ENCODE data around the gene OLFM4. TPM values are rescaled to one million over a fixed set of nuclear protein-coding genes. Genes with fewer than 3 reads are reported as not detected.

Gene OLFM4
- total RNA-seq, 1 experiment from 2014 or later = not detected

DNA sequence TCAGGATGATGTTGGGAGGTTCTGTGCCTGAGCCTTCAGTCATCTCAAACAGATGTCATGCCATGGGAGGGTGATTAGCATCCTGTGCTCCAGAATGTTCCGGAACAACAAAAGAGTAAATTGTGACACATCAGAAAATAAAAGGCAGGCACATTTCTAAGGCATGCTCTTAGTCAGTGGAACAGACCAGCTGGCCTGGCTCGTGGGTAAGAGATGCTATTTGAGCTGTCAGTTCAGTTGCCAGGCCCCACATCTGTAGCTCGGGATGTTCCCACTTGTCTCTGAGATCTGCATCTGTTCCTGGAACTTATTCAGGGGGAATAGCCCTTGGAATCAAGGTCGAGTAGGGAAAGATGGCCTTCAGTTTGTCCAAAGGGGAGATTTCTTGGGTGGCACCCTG is 26.0 kb downstream of the OLFM4 start:
- Histone ChIP-seq H3K9me3 (no peaks in the 10 kb centered on the region), H3K36me3 (ENCODE audit: control insufficient read depth, insufficient read depth, low read length) (no peaks in the 10 kb centered on the region), H3K4me1 (no peaks in the 10 kb centered on the region), H3K4me3 (ENCODE audit: low read depth, low read length) (no peak overlapping the region), H3K27me3 (replicated peaks; ENCODE audit: control insufficient read depth, insufficient read depth, low read length) (no peaks in the 10 kb centered on the region)
- intact Hi-C loops (cut with micrococcal nuclease; ENCODE audit: unreplicated experiment) = no loop called here
- POLR2A ChIA-PET = no interaction called here
- CTCF ChIA-PET = no interaction called here
- DNase-seq = no peak
- Mint-ChIP-seq H3K9me3 (ENCODE audit: unreplicated experiment) (no peaks in the 10 kb centered on the region), H3K4me1 (ENCODE audit: low read depth, unreplicated experiment) (no peaks in the 10 kb centered on the region), H3K27me3 (ENCODE audit: insufficient read depth, unreplicated experiment) (peaks cover 8% of the 10 kb centered on the region), H3K27ac (ENCODE audit: unreplicated experiment) (no peak overlapping the region), H3K4me3 (ENCODE audit: unreplicated experiment) (no peak overlapping the region), H3K36me3 (ENCODE audit: insufficient read depth, unreplicated experiment) (no peaks in the 10 kb centered on the region)
- TF ChIP-seq, protein P1, sequence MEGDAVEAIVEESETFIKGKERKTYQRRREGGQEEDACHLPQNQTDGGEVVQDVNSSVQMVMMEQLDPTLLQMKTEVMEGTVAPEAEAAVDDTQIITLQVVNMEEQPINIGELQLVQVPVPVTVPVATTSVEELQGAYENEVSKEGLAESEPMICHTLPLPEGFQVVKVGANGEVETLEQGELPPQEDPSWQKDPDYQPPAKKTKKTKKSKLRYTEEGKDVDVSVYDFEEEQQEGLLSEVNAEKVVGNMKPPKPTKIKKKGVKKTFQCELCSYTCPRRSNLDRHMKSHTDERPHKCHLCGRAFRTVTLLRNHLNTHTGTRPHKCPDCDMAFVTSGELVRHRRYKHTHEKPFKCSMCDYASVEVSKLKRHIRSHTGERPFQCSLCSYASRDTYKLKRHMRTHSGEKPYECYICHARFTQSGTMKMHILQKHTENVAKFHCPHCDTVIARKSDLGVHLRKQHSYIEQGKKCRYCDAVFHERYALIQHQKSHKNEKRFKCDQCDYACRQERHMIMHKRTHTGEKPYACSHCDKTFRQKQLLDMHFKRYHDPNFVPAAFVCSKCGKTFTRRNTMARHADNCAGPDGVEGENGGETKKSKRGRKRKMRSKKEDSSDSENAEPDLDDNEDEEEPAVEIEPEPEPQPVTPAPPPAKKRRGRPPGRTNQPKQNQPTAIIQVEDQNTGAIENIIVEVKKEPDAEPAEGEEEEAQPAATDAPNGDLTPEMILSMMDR (IDR thresholded peaks at IDR 0.05; ENCODE audit: insufficient read depth in 1 of 2, low read depth in 1 of 2, low read length in 1 of 2, severe bottlenecking in 1 of 2, unreplicated experiment in 1 of 2) = no peak
- BruUV-seq (replicated peaks) = no TSS peak

DNA sequence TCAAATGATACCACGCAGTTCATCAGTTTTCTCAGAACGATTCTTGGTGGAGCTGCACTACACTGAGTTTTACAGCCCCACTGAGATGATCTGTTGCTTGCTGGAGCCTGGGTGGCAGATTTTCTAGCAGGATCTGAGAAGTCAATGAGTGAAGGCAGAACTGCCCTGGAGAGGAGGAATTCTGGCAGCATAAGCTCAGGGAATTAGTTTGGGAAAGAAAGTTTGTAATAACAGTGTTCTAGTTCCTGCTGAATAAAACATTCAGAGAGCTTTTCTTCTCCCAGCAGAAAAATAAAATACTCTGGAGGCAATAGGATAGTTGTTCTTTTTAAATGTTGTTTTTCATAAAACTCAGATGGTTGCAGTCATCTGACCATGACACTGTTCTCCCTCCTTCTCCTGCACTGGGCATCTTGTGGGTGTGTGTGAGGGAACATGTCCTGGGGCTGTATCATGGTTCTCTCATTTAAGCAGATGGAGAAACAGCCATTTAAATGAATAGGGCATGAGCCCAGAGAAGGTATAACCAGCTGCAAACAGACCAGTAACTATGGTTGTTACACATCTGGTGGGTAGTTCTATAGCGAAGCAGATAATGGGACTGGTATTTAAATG is 29.6 kb downstream of the OLFM4 start:
- no peak overlapping the region for H3K27ac Mint-ChIP-seq (ENCODE audit: unreplicated experiment)
- intact Hi-C loops (cut with micrococcal nuclease; ENCODE audit: unreplicated experiment) = no loop called here
- CTCF ChIA-PET = no interaction called here

DNA sequence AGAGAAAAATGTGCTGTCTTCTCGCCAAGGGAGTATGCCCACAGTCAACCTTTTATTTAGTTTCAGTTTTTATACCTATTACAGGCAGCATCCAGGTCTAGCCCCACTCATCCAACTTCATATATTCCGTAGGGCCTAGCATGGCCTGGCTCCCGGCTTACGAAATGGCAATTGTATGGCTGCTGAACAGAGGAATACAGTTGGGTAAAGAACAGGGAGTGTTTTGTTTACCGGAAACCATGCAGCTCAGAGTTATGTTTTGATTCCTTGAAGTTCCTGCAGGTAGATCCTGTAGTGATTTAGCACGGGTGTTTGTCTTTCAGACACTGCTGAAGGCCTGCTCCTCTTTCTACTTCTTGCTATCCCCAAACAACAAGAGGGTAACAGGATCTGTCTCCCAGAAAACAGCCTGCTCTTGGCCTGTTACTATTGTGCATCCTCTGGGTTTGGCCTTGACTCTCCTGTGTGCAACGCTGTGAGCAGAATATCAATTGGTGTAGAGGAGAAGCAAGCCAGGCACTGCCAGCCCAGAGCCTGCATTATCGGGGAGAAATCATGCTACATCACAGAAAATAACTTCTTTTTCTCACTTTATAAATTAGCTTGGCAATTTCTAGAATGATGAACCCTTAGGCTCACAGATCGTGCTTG is 32.4 kb downstream of the OLFM4 start:
- Mint-ChIP-seq H3K27me3 (ENCODE audit: insufficient read depth, unreplicated experiment) (peaks cover 13% of the 10 kb centered on the region), H3K27ac (ENCODE audit: unreplicated experiment) (no peak overlapping the region), H3K9me3 (ENCODE audit: unreplicated experiment) (no peaks in the 10 kb centered on the region), H3K4me1 (ENCODE audit: low read depth, unreplicated experiment) (no peaks in the 10 kb centered on the region), H3K36me3 (ENCODE audit: insufficient read depth, unreplicated experiment) (no peaks in the 10 kb centered on the region), H3K4me3 (ENCODE audit: unreplicated experiment) (no peak overlapping the region)
- TF ChIP-seq, protein P1 (IDR thresholded peaks at IDR 0.05; ENCODE audit: insufficient read depth in 1 of 2, low read depth in 1 of 2, low read length in 1 of 2, severe bottlenecking in 1 of 2, unreplicated experiment in 1 of 2) = no peak
- CTCF ChIA-PET = no interaction called here
- Histone ChIP-seq H3K36me3 (ENCODE audit: control insufficient read depth, insufficient read depth, low read length) (no peaks in the 10 kb centered on the region), H3K9me3 (no peaks in the 10 kb centered on the region), H3K4me3 (ENCODE audit: low read depth, low read length) (no peak overlapping the region), H3K27me3 (replicated peaks; ENCODE audit: control insufficient read depth, insufficient read depth, low read length) (no peaks in the 10 kb centered on the region), H3K4me1 (no peaks in the 10 kb centered on the region)
- DNase-seq = no peak
- no TSS peak for BruUV-seq (replicated peaks)
- POLR2A ChIA-PET = no interaction called here
- intact Hi-C loops (cut with micrococcal nuclease; ENCODE audit: unreplicated experiment) = no loop called here

More for the DNA sequence above, 29.6 kb downstream of the OLFM4 start:
- TF ChIP-seq, protein P1 (IDR thresholded peaks at IDR 0.05; ENCODE audit: insufficient read depth in 1 of 2, low read depth in 1 of 2, low read length in 1 of 2, severe bottlenecking in 1 of 2, unreplicated experiment in 1 of 2) = no peak
- H3K4me1 ChIP-seq = no peaks in the 10 kb centered on the region
- no TSS peak for BruUV-seq (replicated peaks)
- no peaks in the 10 kb centered on the region for H3K27me3 ChIP-seq (replicated peaks; ENCODE audit: control insufficient read depth, insufficient read depth, low read length)
- Mint-ChIP-seq H3K27me3 (ENCODE audit: insufficient read depth, unreplicated experiment) (peaks cover 10% of the 10 kb centered on the region), H3K9me3 (ENCODE audit: unreplicated experiment) (no peaks in the 10 kb centered on the region), H3K36me3 (ENCODE audit: insufficient read depth, unreplicated experiment) (no peaks in the 10 kb centered on the region), H3K4me1 (ENCODE audit: low read depth, unreplicated experiment) (no peaks in the 10 kb centered on the region), H3K4me3 (ENCODE audit: unreplicated experiment) (no peak overlapping the region)
- POLR2A ChIA-PET = no interaction called here
- no peak for DNase-seq
- no peaks in the 10 kb centered on the region for H3K9me3 ChIP-seq
- H3K4me3 ChIP-seq (ENCODE audit: low read depth, low read length) = no peak overlapping the region
- H3K36me3 ChIP-seq (ENCODE audit: control insufficient read depth, insufficient read depth, low read length) = no peaks in the 10 kb centered on the region

Data from Caco-2 (cell line).